WI38 (cell line): ENCODE data around the gene CEP83.

Experiments
- H3K4me3 ChIP-seq: 2 replicates; pipeline ENCODE4 v1.5.1; 2011; ENCODE audit warnings: low read depth, mild to moderate bottlenecking, control low read depth, low read length
- CTCF ChIP-seq: IDR thresholded peaks from 2 replicates; pipeline ENCODE4 v1.5.1; 2012; ENCODE audit warnings: low read depth, mild to moderate bottlenecking, control low read depth, low read length

Gene CEP83

DNA sequence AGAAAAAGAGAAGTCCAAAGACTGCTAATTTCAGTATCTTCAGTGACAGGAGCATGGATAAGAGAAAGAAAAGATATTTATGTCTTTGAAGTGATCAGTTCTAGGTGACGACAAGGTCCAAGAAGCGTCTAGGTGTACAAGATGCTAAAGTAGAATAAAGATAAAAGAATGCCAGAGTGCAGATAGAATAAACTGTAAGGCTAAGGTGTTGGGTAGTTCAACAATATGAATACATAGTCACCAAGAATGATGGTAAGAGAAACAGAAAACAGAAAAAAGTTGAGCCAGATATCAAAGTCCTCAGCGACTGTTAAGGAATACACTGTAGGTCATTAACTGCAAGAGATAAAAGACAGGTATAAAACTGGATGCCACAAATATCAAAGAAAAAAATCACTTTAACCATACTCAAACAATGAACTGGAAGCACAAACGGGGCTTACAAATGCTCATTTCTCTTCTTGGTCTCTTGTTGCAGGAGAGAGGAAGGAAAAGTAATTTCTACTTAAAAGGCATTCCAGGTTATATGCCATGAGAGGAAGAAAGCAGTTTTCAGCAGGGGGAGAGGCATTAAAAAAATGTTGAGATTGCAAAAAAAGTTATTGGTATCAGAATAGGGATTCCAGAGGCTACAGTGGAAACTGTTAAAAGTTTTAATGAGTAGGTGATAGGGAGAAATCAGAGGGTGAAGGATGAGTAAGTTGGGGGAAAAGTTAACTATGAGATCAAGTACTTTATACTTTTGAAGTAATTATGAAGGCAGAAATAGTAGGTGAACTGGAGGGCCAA is 121.5 kb downstream of the CEP83 start:
- TF ChIP-seq CTCF = no peak
- no peak overlapping the region for H3K4me3 ChIP-seq

- no peak for TF ChIP-seq CTCF
- no peak overlapping the region for H3K4me3 ChIP-seq
Observed at GRCh38 chr12:94336211-94336925, 123.3 kb downstream of the CEP83 start.

GRCh38 chr12:94333396-94333795 is 126.3 kb downstream of the CEP83 start:
- no peak overlapping the region for H3K4me3 ChIP-seq
- no peak for TF ChIP-seq CTCF

DNA sequence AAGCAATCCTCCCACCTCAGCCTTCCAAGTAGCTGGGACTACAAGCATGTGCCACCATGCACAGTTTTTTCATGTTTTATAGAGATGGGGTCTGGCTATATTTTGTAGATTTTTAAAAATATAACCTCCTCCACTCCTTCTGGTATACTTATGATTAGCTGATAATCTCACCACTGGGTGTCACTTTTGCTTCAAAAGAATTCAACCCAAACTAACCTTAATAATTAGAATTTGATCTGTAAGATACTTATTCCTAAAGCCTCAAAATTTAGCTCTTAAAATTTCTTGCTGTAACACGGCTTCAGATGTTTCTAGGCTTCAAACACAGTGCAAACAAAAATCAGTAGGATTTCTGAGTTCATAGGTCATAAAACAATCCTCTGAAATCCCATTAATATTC is 130.3 kb downstream of the CEP83 start:
- no peak overlapping the region for H3K4me3 ChIP-seq
- TF ChIP-seq CTCF = no peak

DNA sequence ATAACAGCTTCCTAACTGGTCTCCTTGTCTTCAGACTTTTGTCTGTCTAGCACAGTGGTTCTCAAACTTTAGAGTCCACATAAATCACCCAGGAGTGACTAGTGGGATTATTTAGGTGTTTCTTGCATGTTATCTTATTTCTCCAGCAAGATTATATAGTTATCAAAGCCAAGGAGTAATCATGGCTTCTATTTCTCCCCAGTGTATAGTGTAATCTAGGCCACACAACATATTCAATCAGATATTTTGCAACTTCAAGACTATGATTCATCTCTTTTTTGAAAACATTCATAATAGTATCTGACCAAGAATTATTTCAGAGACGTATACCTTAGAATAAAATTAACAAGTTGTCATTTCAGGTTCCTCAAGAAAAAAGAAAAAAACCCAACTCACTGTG is 131.9 kb downstream of the CEP83 start:
- no peak overlapping the region for H3K4me3 ChIP-seq
- no peak for TF ChIP-seq CTCF

DNA sequence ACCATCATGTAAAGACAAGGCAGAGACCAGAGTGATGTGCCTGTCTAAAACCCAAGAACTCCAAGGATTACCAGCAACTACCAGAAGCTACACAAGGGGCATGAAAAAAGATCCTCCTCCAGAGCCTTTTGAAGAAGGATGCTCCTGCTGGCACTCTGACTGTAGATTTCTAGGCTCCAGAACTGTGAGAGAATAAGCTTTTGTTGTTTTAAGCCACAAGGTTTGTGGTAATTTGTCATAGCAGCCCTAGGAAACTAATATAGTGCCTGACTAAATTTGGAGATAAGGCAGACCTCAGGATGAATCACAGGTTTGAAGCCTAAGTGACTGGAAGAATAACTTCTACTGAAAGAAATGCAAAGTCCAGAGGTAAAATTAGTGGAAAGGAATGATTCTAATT is 132.9 kb downstream of the CEP83 start:
- TF ChIP-seq CTCF = no peak
- no peak overlapping the region for H3K4me3 ChIP-seq

- no peak overlapping the region for H3K4me3 ChIP-seq
- TF ChIP-seq CTCF = no peak
Observed at GRCh38 chr12:94326234-94326633, 133.4 kb downstream of the CEP83 start.
